Transverse colon (tissue), 4 donors: ENCODE data around the gene RAMAC. TPM values are rescaled to one million over a fixed set of nuclear protein-coding genes. Genes with fewer than 3 reads are reported as not detected.

Experiments
- DNase-seq: peaks from one replicate; pipeline ENCODE4 v3.0.0-alpha.2; 2019
- H3K27ac ChIP-seq, 4 donors: fragments of 200-600 bp; sonication (generic); 2 replicates each; pipeline ENCODE4 v1.5.1; 2016 to 2018; ENCODE audit warnings: inconsistent platforms in 4 of 4
- H3K27me3 ChIP-seq: fragments of 200-600 bp; sonication (generic); 2 replicates; pipeline ENCODE4 v1.5.1; 2017; ENCODE audit warnings: inconsistent platforms
- H3K36me3 ChIP-seq, 4 donors: fragments of 200-600 bp; sonication (generic); 2 replicates each; pipeline ENCODE4 v1.5.1; 2017 to 2019; ENCODE audit warnings: inconsistent platforms in 4 of 4
- H3K4me1 ChIP-seq, 4 donors: fragments of 200-600 bp; sonication (generic); 2 replicates each; pipeline ENCODE4 v1.5.1; 2017 to 2020; ENCODE audit warnings: inconsistent platforms in 4 of 4
- H3K4me3 ChIP-seq, 4 donors: fragments of 200-600 bp; sonication (generic); 1 replicate in 1 of 4; 2 replicates in 3 of 4; pipeline versions ENCODE4 v1.5.1 to v1.6.1; 2017 to 2019; ENCODE audit warnings: inconsistent platforms in 4 of 4
- H3K9me3 ChIP-seq, 2 donors: fragments of 200-600 bp; sonication (generic); 2 replicates each; pipeline ENCODE4 v1.5.1; 2017 to 2019; ENCODE audit warnings: inconsistent platforms in 2 of 2
- EP300 ChIP-seq: sonication (generic); formaldehyde crosslinking; IDR thresholded peaks from one replicate; pipeline ENCODE4 v1.6.1; 2017; ENCODE audit warnings: antibody characterized with exemption, low read depth
- POLR2A ChIP-seq: fragments of 450-650 bp; IDR thresholded peaks from one replicate; pipeline ENCODE4 v1.6.1; 2016; ENCODE audit warnings: antibody characterized with exemption, mild to moderate bottlenecking, moderate library complexity
- POLR2AphosphoS5 ChIP-seq, 3 donors: sonication (generic); formaldehyde crosslinking; IDR thresholded peaks; one replicate each; pipeline ENCODE4 v1.6.1; 2016; ENCODE audit warnings: antibody characterized with exemption in 3 of 3
- WGBS, 2 donors: methylation state at CpG; one replicate each; pipeline ENCODE4 v1.1.5; 2018; ENCODE audit warnings: low coverage in 1 of 2; 5-methylcytosine and 5-hydroxymethylcytosine counted together
- in situ Hi-C, 4 donors: fragments of 200-750 bp; cut with MboI; loops; one replicate each; pipeline versions ENCODE4 v1.15.0 to v1.15.1; 2017; ENCODE audit warnings: low sequenced_read_pairs in 3 of 4, low pct_ligation_motif_present in 1 of 4, low pct_unique_long_range_greater_than_20kb in 1 of 4
- intact Hi-C: fragments of 100-400 bp; cut with DNase I; formaldehyde crosslinking; loops from one replicate; pipeline ENCODE4 v1.15.1; 2023; ENCODE audit warnings: low total_unique reads
- total RNA-seq, 4 donors: library from RNA; depleted of rRNA; stranded (reverse); fragments of >200 nt; gene quantifications; one replicate each; pipeline ENCODE4 v1.1.0, GENCODE V29; 2016
- TF ChIP-seq, protein P1 (sequence below), 5 experiments: fragments of 200-600 bp in 3 of 5; fragments of 450-650 bp in 2 of 5; sonication (generic) in 3 of 5; IDR thresholded peaks; 1 replicate in 2 of 5; 2 replicates in 3 of 5; pipeline ENCODE4 v1.5.1; 2016 to 2017; ENCODE audit warnings: antibody characterized with exemption in 5 of 5, inconsistent platforms in 3 of 5, mild to moderate bottlenecking in 2 of 5, moderate library complexity in 1 of 5

Gene RAMAC
- total RNA-seq, 4 donors from 2014 or later, result 2.6 to 16.8 (median 10.6) TPM

DNA sequence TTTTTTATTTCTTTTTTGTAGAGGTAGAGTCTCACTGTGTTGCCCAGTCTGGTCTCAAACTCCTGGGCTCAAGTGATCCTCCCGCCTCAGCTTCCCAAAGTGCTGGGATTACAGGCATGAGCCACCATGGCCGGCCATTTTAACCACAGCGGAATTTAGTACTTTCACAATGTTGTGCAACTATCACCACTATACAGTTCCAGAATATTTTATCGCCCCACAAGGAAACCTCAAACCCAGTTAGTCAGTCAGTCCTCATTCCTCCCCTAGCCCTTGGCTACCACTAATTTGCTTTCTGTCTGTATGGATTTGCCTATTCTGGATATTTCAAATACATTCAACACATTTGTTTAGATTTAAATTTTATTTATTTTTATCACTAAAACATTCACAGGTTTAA lies 17.9 kb upstream of the RAMAC start:
- intact Hi-C loops, result no loop called here
- Histone ChIP-seq H3K36me3 (no peaks in the 10 kb centered on the region), H3K27me3 (no peaks in the 10 kb centered on the region), H3K9me3 (no peaks in the 10 kb centered on the region), H3K4me3 (no peak overlapping the region), H3K4me1 (no peaks in the 10 kb centered on the region), H3K27ac (no peak overlapping the region)
- TF ChIP-seq POLR2A, result no peak
- TF ChIP-seq POLR2AphosphoS5 (IDR thresholded peaks at IDR 0.05), result no peak
- TF ChIP-seq, protein P1, sequence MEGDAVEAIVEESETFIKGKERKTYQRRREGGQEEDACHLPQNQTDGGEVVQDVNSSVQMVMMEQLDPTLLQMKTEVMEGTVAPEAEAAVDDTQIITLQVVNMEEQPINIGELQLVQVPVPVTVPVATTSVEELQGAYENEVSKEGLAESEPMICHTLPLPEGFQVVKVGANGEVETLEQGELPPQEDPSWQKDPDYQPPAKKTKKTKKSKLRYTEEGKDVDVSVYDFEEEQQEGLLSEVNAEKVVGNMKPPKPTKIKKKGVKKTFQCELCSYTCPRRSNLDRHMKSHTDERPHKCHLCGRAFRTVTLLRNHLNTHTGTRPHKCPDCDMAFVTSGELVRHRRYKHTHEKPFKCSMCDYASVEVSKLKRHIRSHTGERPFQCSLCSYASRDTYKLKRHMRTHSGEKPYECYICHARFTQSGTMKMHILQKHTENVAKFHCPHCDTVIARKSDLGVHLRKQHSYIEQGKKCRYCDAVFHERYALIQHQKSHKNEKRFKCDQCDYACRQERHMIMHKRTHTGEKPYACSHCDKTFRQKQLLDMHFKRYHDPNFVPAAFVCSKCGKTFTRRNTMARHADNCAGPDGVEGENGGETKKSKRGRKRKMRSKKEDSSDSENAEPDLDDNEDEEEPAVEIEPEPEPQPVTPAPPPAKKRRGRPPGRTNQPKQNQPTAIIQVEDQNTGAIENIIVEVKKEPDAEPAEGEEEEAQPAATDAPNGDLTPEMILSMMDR (IDR thresholded peaks at IDR 0.05), result no peak
- no peak for TF ChIP-seq EP300
- DNase-seq, result no peak
- in situ Hi-C loops, result loop anchor here in 1 of 4 donors (25.0 kb wide), 1 partner anchor 106 kb away; no protein-coding TSS in a partner anchor
- 85 to 90% methylated on average over 4 of the region's 4 CpGs for WGBS, 2 donors

DNA sequence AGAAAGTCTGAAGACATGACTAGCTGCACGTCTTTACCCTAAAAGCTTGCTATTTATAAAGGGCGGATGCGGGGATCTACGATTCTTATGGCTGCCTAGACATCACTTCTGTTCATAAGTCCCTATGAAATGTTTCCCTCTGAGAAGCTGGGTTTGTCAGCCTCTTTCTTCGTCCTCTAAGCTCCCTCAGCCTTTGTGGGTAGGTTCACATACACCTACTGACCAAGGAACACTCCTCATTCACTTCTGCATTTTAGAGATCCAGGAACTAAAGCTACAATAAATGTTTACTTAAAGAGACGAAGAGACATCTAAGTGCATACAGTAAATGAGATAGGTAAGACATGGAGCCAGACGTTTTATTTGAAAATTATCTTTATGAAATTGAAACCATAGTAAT lies 16.7 kb upstream of the RAMAC start:
- H3K27ac ChIP-seq, result no peak overlapping the region
- in situ Hi-C loops, result loop anchor here in 1 of 4 donors (25.0 kb wide), 1 partner anchor 107 kb away; no protein-coding TSS in a partner anchor

DNA sequence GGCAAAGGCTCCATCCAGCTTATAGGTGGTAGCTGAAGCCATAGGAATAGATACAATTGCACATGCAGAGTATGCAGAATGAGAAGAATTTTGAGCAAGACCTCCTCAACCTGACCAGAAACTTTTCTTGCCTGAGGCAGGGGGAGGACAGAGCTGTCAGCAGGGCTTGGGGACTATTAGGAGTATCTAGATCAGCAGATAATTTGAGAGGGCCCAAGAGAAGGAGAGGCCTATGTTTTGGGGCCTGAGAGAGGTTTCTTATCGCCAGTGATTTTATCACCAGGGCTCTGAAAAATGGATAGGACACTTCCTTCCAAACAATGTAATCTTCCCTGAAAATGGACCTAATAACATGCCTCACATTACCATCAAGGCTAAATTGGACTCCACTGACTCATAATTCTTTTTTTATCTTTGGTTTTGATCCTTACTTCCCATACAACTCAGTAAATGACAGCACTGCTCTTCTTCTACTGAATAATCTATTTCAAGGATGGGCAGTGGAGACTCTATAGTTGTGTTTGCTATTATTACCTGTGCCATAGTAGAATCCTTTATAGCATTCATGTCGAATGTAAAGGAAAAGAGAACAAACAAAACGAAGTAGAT lies 15.8 kb upstream of the RAMAC start:
- H3K4me3 ChIP-seq, result no peak overlapping the region
- DNase-seq, result no peak
- H3K36me3 ChIP-seq, result no peaks in the 10 kb centered on the region
- H3K27me3 ChIP-seq, result no peaks in the 10 kb centered on the region
- TF ChIP-seq, protein P1 (IDR thresholded peaks at IDR 0.05), result no peak
- TF ChIP-seq POLR2A, result no peak
- TF ChIP-seq POLR2AphosphoS5 (IDR thresholded peaks at IDR 0.05), result no peak
- TF ChIP-seq EP300, result no peak
- WGBS, 2 donors, result 73 to 74% methylated on average over 3 of the region's 3 CpGs
- no peak overlapping the region for H3K27ac ChIP-seq
- H3K9me3 ChIP-seq, result no peaks in the 10 kb centered on the region
- intact Hi-C loops (no loop called here), in situ Hi-C loops (loop anchor here in 1 of 4 donors (25.0 kb wide), 1 partner anchor 108 kb away; no protein-coding TSS in a partner anchor)
- no peaks in the 10 kb centered on the region for H3K4me1 ChIP-seq

More for the DNA sequence above, 16.7 kb upstream of the RAMAC start:
- TF ChIP-seq EP300 (no peak), POLR2A (no peak), POLR2AphosphoS5 (IDR thresholded peaks at IDR 0.05) (no peak)
- TF ChIP-seq, protein P1 (IDR thresholded peaks at IDR 0.05), result no peak
- WGBS, 2 donors, result 64 to 75% methylated on average over 5 to 7 of the region's 7 CpGs
- Histone ChIP-seq H3K4me1 (no peaks in the 10 kb centered on the region), H3K4me3 (no peak overlapping the region), H3K27me3 (no peaks in the 10 kb centered on the region), H3K9me3 (no peaks in the 10 kb centered on the region), H3K36me3 (no peaks in the 10 kb centered on the region)
- no peak for DNase-seq
- intact Hi-C loops, result no loop called here

DNA sequence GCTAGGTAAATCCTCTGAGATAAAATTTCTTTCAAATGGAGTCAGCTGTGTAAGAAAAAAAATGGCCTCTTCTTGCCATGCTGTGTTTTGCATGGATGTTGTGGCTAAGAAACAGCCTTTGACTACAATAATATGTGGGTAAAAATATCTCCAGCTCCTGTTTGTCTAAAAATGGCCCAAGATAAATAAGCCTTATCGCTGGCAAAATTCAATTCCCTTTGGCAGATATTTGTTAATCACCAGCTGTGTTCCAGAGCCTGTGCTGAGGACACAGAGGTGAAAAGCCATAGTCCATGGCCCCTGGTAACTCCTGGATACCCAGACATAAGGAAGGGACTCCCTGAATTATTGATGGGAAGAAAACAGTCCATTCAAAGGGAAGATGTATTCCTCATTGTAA lies 15.3 kb upstream of the RAMAC start:
- Histone ChIP-seq H3K27ac (no peak overlapping the region), H3K4me1 (no peaks in the 10 kb centered on the region), H3K9me3 (no peaks in the 10 kb centered on the region), H3K4me3 (no peak overlapping the region), H3K36me3 (no peaks in the 10 kb centered on the region), H3K27me3 (no peaks in the 10 kb centered on the region)
- intact Hi-C loops, result no loop called here
- in situ Hi-C loops, result loop anchor here in 1 of 4 donors (25.0 kb wide), 1 partner anchor 108 kb away; no protein-coding TSS in a partner anchor
- TF ChIP-seq POLR2A (no peak), EP300 (no peak), POLR2AphosphoS5 (IDR thresholded peaks at IDR 0.05) (no peak)
- TF ChIP-seq, protein P1 (IDR thresholded peaks at IDR 0.05), result no peak
- DNase-seq, result no peak
- 78 to 84% methylated on average over 1 of the region's 1 CpG for WGBS, 2 donors
